CD14-positive monocyte (primary cell): ENCODE results near the gene SLC47A2. TPM values are rescaled to one million over a fixed set of nuclear protein-coding genes. Genes with fewer than 3 reads are reported as not detected.

ENCODE experiments used
- DNase-seq, 3 donors: peaks; one replicate each; pipeline ENCODE4 v3.0.0-alpha.2; 2011 to 2022
- H2AFZ ChIP-seq: 2 replicates; pipeline ENCODE4 v1.6.0; 2012; ENCODE audit warnings: mild to moderate bottlenecking, low read depth, low read length, inconsistent platforms; ENCODE audit not compliant: insufficient read depth, poor library complexity, severe bottlenecking
- H3K27ac ChIP-seq, 2 donors: 1 replicate in 1 of 2; 2 replicates in 1 of 2; pipeline ENCODE4 v1.5.1; 2012 to 2013; ENCODE audit warnings: low read length in 2 of 2, control low read depth in 1 of 2, inconsistent platforms in 1 of 2, low read depth in 1 of 2, mild to moderate bottlenecking in 1 of 2
- H3K27me3 ChIP-seq, 2 donors: one replicate each; pipeline versions ENCODE4 v1.6.0 to v1.6.1; 2011 to 2013; ENCODE audit warnings: low read length in 2 of 2; ENCODE audit not compliant: control insufficient read depth in 2 of 2, insufficient read depth in 2 of 2
- H3K36me3 ChIP-seq, 2 donors: replicated peaks in 1 of 2; 1 replicate in 1 of 2; 2 replicates in 1 of 2; pipeline versions ENCODE4 v1.5.1 to v1.6.1; 2012 to 2013; ENCODE audit warnings: low read length in 2 of 2, control low read depth in 1 of 2, inconsistent platforms in 1 of 2, mild to moderate bottlenecking in 1 of 2; ENCODE audit not compliant: insufficient read depth in 2 of 2, control insufficient read depth in 1 of 2
- H3K4me1 ChIP-seq, 2 donors: 1 replicate in 1 of 2; 2 replicates in 1 of 2; pipeline versions ENCODE4 v1.5.1 to v1.6.1; 2012 to 2013; ENCODE audit warnings: low read length in 2 of 2, control low read depth in 1 of 2, inconsistent platforms in 1 of 2, mild to moderate bottlenecking in 1 of 2, moderate library complexity in 1 of 2; ENCODE audit not compliant: insufficient read depth in 2 of 2, control insufficient read depth in 1 of 2
- H3K4me2 ChIP-seq: replicated peaks from 2 replicates; pipeline ENCODE3; 2012; ENCODE audit warnings: low read length, moderate library complexity, mild to moderate bottlenecking; ENCODE audit not compliant: poor library complexity, severe bottlenecking; ENCODE audit errors: extremely low read depth
- H3K4me3 ChIP-seq, 3 experiments: fragments of 200-600 bp in 1 of 3; sonication (generic) in 1 of 3; replicated peaks in 1 of 3; 1 replicate in 2 of 3; 2 replicates in 1 of 3; pipeline ENCODE4 v1.5.1; 2011 to 2013; ENCODE audit warnings: low read length in 3 of 3, mild to moderate bottlenecking in 3 of 3, control low read depth in 2 of 3, low read depth in 2 of 3, inconsistent platforms in 1 of 3, moderate library complexity in 1 of 3
- H3K79me2 ChIP-seq: 2 replicates; pipeline ENCODE4 v1.6.0; 2012; ENCODE audit warnings: mild to moderate bottlenecking, control low read depth, inconsistent platforms, low read length, moderate library complexity; ENCODE audit not compliant: insufficient read depth
- H3K9ac ChIP-seq: 2 replicates; pipeline ENCODE4 v1.6.0; 2017; ENCODE audit warnings: low read length, mild to moderate bottlenecking; ENCODE audit not compliant: insufficient read depth, poor library complexity, severe bottlenecking
- H3K9me3 ChIP-seq, 2 donors: replicated peaks in 1 of 2; 1 replicate in 1 of 2; 2 replicates in 1 of 2; pipeline versions ENCODE4 v1.5.1 to v1.6.1; 2012 to 2013; ENCODE audit warnings: low read length in 2 of 2, control low read depth in 1 of 2; ENCODE audit not compliant: control insufficient read depth in 1 of 2, insufficient read depth in 1 of 2
- H4K20me1 ChIP-seq: 2 replicates; pipeline ENCODE4 v1.6.0; 2012; ENCODE audit warnings: mild to moderate bottlenecking, low read length, control low read depth, moderate library complexity; ENCODE audit not compliant: insufficient read depth
- H3K27ac Mint-ChIP-seq, 7 donors: one replicate each; pipeline ENCODE4 v1.8.0; 2020; ENCODE audit warnings: mild to moderate bottlenecking in 7 of 7, mixed read lengths in 7 of 7, moderate library complexity in 6 of 7, inconsistent platforms in 2 of 7
- H3K27me3 Mint-ChIP-seq, 3 donors: one replicate each; pipeline ENCODE4 v1.8.0; 2021 to 2022; ENCODE audit warnings: low read depth in 3 of 3, mild to moderate bottlenecking in 3 of 3, mixed read lengths in 3 of 3, moderate library complexity in 3 of 3, inconsistent platforms in 1 of 3
- H3K36me3 Mint-ChIP-seq, 2 donors: one replicate each; pipeline ENCODE4 v1.8.0; 2020; ENCODE audit warnings: mixed read lengths in 2 of 2, inconsistent platforms in 1 of 2, mild to moderate bottlenecking in 1 of 2
- H3K4me1 Mint-ChIP-seq: one replicate; pipeline ENCODE4 v1.8.0; 2020; ENCODE audit warnings: mild to moderate bottlenecking, mixed read lengths
- H3K4me3 Mint-ChIP-seq, 2 donors: one replicate each; pipeline ENCODE4 v1.8.0; 2020; ENCODE audit warnings: mild to moderate bottlenecking in 2 of 2, mixed read lengths in 2 of 2, moderate library complexity in 1 of 2
- H3K9me3 Mint-ChIP-seq, 7 donors: one replicate each; pipeline ENCODE4 v1.8.0; 2020 to 2022; ENCODE audit warnings: mixed read lengths in 7 of 7, mild to moderate bottlenecking in 6 of 7, moderate library complexity in 6 of 7, inconsistent platforms in 2 of 7
- CTCF ChIP-seq: fragments of 200-600 bp; IDR thresholded peaks from one replicate; pipeline ENCODE4 v1.8.0; 2022; ENCODE audit warnings: antibody characterized with exemption, mild to moderate bottlenecking
- WGBS: methylation state at CpG from one replicate; pipeline ENCODE4 v1.1.5; 2013; ENCODE audit warnings: missing lambda C conversion rate; ENCODE audit not compliant: insufficient coverage; 5-methylcytosine and 5-hydroxymethylcytosine counted together
- intact Hi-C, 2 donors: fragments of 100-400 bp; cut with micrococcal nuclease; formaldehyde crosslinking; loops; one replicate each; pipeline versions ENCODE4 v1.15.0 to v1.15.1; 2023
- polyA plus RNA-seq, 3 donors: library from polyadenylated mRNA; depleted of rRNA in 1 of 3; unstranded in 2 of 3; stranded (reverse) in 1 of 3; fragments of 300-500 nt in 2 of 3; fragments of >200 nt in 1 of 3; fragmentation: Illumina TruSeq in 2 of 3; gene quantifications; 1 replicate in 2 of 3; 2 replicates in 1 of 3; pipeline ENCODE4 v1.2.3, GENCODE V29; 2012 to 2021

The SLC47A2 gene
- polyA plus RNA-seq, 3 donors, result not detected

DNA sequence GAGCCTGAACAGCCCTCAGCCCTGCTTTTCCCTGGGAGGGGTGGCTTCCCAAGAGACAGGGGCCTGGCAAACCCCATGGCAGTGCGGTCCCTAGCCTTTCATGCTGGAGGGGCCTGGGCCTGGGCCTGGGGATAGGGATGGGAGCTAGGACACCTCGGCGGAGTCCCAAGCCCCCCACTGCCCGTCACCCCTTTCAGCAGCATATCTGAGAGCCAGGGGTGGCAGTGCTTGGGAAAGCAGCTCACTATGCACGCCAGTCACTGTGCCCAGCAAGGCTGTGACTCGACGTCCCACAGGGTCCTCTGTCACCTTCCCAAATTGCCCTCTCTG lies 612 bp upstream of the SLC47A2 start:
- no peak overlapping the region for H3K27ac ChIP-seq
- Mint-ChIP-seq H3K27ac (no peak overlapping the region), H3K36me3 (no peaks in the 10 kb centered on the region), H3K27me3 (peaks cover 0 to 4% (median 0%) of the 10 kb centered on the region in 3 donors), H3K4me3 (no peak overlapping the region), H3K9me3 (no peaks in the 10 kb centered on the region), H3K4me1 (peaks cover 10% of the 10 kb centered on the region)
- WGBS, result 98% methylated on average over 6 of the region's 7 CpGs
- no peak overlapping the region for H3K9ac ChIP-seq
- H3K4me1 ChIP-seq, result peaks cover 9 to 13% of the 10 kb centered on the region in 2 donors
- no peak for TF ChIP-seq CTCF
- H3K79me2 ChIP-seq, result no peaks in the 10 kb centered on the region
- H3K4me3 ChIP-seq, result no peak overlapping the region
- intact Hi-C loops, result no loop called here
- no peak overlapping the region for H2AFZ ChIP-seq
- no peaks in the 10 kb centered on the region for H3K9me3 ChIP-seq
- H3K36me3 ChIP-seq, result no peaks in the 10 kb centered on the region
- no peak for DNase-seq
- no peaks in the 10 kb centered on the region for H3K27me3 ChIP-seq
- no peak overlapping the region for H3K4me2 ChIP-seq
- H4K20me1 ChIP-seq, result no peaks in the 10 kb centered on the region

GRCh38 chr17:19714542-19715411 lies 1.6 kb downstream of the SLC47A2 start:
- Histone ChIP-seq H3K79me2 (no peaks in the 10 kb centered on the region), H3K27me3 (no peaks in the 10 kb centered on the region), H3K27ac (no peak overlapping the region), H3K4me3 (no peak overlapping the region), H2AFZ (no peak overlapping the region), H3K4me2 (no peak overlapping the region), H3K36me3 (no peaks in the 10 kb centered on the region), H3K4me1 (no peaks in the 10 kb centered on the region), H4K20me1 (no peaks in the 10 kb centered on the region), H3K9ac (no peak overlapping the region), H3K9me3 (no peaks in the 10 kb centered on the region)
- Mint-ChIP-seq H3K4me1 (peaks cover under 1% of the 10 kb centered on the region), H3K36me3 (no peaks in the 10 kb centered on the region), H3K27ac (no peak overlapping the region), H3K4me3 (no peak overlapping the region), H3K27me3 (peaks cover 0 to 4% (median 0%) of the 10 kb centered on the region in 3 donors), H3K9me3 (no peaks in the 10 kb centered on the region)
- 95% methylated on average over 26 of the region's 27 CpGs for WGBS
- TF ChIP-seq CTCF, result no peak
- intact Hi-C loops, result loop anchor here in 1 of 2 donors (5.0 kb wide), 1 partner anchor 457 kb away; no protein-coding TSS in a partner anchor
- DNase-seq, result no peak
